Coronary artery (tissue), 2 donors: ENCODE results near the gene KIF18A.

Source experiments
- DNase-seq: peaks from one replicate; pipeline ENCODE4 v3.0.0-alpha.2; 2017; ENCODE audit warnings: low spot score
- H3K27ac ChIP-seq, 2 donors: fragments of 200-600 bp; sonication (generic); one replicate each; pipeline ENCODE4 v1.5.1; 2016 to 2019
- H3K4me3 ChIP-seq: fragments of 200-600 bp; sonication (generic); 2 replicates; pipeline ENCODE4 v1.5.1; 2016; ENCODE audit warnings: mild to moderate bottlenecking, moderate library complexity
- TF ChIP-seq, protein P1 (sequence below): fragments of 200-600 bp; sonication (generic); IDR thresholded peaks from one replicate; pipeline ENCODE4 v1.5.1; 2019; ENCODE audit warnings: antibody characterized with exemption

Gene KIF18A

DNA sequence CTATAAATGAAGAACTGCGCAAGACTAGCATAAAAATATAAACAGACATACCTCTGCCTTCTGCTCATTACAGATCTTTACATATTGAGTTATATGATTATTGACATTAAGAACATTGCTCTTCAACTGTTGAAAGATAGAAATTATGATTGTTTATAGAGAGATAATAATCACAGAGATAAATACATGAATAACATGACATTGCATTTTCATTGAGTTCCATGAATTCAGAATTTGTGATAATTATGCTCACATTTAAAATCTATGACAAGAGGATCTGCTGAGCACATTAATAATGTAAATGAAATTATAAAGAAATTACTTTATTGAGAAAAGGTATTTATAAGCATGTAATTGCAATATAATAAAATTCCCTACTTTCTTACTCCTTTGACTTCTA lies 24.8 kb downstream of the KIF18A start:
- TF ChIP-seq, protein P1, sequence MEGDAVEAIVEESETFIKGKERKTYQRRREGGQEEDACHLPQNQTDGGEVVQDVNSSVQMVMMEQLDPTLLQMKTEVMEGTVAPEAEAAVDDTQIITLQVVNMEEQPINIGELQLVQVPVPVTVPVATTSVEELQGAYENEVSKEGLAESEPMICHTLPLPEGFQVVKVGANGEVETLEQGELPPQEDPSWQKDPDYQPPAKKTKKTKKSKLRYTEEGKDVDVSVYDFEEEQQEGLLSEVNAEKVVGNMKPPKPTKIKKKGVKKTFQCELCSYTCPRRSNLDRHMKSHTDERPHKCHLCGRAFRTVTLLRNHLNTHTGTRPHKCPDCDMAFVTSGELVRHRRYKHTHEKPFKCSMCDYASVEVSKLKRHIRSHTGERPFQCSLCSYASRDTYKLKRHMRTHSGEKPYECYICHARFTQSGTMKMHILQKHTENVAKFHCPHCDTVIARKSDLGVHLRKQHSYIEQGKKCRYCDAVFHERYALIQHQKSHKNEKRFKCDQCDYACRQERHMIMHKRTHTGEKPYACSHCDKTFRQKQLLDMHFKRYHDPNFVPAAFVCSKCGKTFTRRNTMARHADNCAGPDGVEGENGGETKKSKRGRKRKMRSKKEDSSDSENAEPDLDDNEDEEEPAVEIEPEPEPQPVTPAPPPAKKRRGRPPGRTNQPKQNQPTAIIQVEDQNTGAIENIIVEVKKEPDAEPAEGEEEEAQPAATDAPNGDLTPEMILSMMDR: no peak
- H3K27ac ChIP-seq: no peak overlapping the region
- no peak overlapping the region for H3K4me3 ChIP-seq
- no peak for DNase-seq

DNA sequence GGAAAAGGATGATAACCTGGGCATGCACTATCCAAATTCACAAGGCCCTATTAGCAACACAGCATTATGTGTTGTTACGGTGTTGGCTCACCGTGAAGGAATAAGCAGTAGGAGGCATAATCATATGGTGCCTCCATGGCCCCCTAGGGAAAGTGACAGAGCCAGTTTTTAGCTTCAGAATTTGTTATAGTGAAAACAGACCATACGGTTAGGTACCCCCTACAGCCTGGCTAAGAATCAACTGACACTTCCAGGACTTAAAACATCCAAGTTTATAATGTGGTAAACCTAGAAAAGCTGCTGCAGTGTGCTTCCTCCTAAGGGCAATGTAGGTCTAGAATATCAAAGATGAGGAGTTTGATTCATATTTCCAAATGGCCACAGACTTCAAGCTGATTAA lies 30.4 kb downstream of the KIF18A start:
- DNase-seq: no peak
- TF ChIP-seq, protein P1: no peak
- Histone ChIP-seq H3K4me3 (no peak overlapping the region), H3K27ac (no peak overlapping the region)

DNA sequence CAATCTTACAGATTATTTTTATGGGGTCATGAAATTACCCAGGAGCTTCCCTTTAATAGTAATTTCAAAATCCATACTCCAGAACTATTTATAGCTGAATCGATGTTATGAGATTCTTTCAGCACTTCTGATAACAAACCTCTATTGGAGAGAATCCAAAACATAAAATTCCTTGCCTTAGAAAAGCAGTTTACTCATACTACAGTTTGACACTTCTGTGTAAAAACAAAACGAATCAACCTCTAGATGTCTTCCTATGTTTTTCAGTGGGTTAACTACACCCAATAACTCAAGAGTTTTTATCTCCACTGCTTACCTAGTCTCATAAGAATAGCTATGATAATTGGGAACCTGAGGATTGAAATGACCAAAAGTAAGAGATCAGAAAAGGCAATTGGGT lies 35.6 kb downstream of the KIF18A start:
- no peak overlapping the region for H3K27ac ChIP-seq
- H3K4me3 ChIP-seq: no peak overlapping the region
- TF ChIP-seq, protein P1: no peak
- no peak for DNase-seq

DNA sequence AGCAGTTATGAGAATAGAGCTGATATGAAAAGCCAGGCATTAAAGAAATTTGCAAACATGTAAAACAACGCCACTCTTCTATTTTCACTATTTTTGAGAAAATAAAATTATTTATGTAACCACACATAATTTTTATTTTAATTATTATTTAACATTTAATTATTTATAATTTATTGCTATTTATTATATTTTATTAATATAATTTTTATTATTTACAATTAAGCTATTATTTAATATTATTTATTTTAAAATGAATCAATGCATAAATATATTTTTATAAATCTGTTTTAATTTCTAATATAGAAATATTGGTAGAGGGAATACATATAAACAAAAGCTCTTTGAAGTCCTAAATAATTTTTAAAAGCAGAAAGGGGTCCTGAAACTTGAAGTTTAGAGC lies 36.7 kb downstream of the KIF18A start:
- TF ChIP-seq, protein P1: no peak
- no peak overlapping the region for H3K27ac ChIP-seq
- no peak for DNase-seq
- no peak overlapping the region for H3K4me3 ChIP-seq

DNA sequence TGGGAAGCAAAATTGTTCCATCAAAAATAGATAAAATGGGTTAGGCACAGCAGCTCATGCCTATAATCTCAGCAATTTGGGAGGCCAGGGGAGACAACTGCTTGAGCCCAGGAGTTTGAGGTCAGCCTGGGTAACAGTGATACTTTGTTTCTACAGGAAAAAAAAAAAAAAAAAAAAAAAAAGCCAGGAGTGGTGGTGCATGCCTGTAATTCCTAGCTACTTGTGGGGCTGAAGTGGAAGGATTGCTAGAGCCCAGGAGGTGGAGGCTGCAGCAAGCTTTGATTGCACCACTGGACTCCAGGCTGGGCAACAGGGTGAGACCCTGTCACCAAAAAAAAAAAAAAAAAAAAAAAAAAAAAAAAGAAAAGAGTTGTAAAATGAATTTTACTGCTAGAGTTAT lies 49.6 kb downstream of the KIF18A start:
- no peak overlapping the region for H3K4me3 ChIP-seq
- TF ChIP-seq, protein P1: no peak
- no peak for DNase-seq
- H3K27ac ChIP-seq: no peak overlapping the region

DNA sequence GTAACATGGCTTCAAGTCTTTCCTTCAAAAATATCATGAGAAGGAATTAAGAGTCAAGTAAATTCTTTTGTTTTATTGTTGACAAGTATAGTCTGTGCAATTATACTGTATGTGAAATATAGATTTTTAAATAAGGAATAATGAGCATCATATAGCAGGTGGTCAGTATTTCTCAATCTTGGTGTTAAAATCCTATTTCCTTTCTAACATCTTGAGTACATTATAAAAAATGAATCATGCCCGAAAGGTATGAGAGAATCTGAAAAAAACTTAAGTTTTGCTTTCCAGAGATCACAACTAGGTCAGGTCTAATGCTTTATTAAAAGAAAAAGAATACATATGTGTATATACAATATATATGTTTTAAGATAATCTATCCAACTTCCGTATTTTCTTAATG lies 53.1 kb downstream of the KIF18A start:
- no peak for DNase-seq
- H3K27ac ChIP-seq: no peak overlapping the region
- H3K4me3 ChIP-seq: no peak overlapping the region
- TF ChIP-seq, protein P1: no peak

DNA sequence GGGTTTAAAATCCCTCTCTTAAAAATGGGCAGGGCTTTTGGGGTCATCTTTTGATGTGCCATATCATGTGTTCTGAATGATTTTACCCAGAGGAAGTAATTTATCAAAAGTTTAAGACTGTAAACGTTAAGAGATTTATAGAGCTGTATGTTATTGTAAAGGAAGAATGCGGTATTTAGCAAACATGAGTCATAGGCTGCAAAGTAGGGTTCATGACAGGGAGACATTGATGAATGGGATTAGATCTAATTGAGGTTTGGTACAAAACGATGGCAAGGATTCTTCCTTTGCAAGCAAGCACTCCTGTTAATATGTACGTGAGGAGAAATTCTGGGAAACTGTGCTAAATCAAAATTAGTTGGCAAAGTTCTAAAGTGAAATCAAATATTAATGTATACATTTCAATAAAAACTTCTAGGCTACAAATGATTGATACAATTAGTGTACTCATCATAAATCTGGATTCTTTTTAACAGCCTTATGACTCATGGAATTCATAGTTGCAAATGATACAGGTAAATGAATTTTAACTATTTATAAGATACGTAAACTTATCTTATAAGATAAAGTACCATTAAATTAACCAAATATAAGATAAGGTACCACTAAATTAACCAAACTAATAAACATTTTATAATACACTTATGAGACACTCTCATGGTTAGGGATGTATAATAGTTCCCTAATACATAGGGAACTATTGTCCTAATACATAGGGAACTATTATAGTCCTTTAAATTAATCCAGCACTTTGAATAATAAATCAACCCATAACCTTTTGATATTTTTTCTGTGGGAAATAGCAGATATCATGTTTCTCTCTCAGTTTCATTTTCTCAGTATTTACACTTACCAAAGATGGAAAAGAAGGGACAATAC lies 58.4 kb downstream of the KIF18A start:
- H3K4me3 ChIP-seq: no peak overlapping the region
- DNase-seq: no peak
- TF ChIP-seq, protein P1: no peak
- no peak overlapping the region for H3K27ac ChIP-seq
